Measurements from ENCODE around the gene FRMPD1.

DNA sequence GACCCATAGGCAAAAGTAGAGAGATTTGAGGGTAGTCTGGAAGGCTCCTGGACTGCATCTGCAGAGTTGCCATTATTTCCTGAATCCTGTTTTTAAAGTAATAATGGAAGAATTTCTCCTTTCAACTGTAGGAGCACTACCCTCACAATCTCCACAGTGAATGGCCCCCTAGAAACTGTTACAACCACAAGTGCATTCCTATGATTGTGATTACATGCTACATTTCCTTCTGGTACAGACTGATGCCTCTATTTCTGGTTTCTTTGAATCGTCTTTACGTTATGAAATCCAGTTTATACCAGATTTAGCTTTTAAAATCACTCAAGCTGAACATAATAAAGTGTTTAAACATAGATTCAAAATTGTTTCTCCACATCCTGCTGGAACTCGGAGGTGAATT, 49.4 kb downstream of the FRMPD1 start:
- no peak for TF ChIP-seq CTCF (conservative IDR thresholded peaks at IDR 0.05)
- TF ChIP-seq EZH2 (IDR thresholded peaks at IDR 0.05; ENCODE audit: low read depth): no peak
